C4-2B (cell line): ENCODE measurements around the gene BIK.
A peak's percentile ranks its signal among the peaks of the same experiment; 100 is the strongest.

Source experiments
- H3K27ac ChIP-seq: fragments of 450-650 bp; 2 replicates; pipeline ENCODE4 v1.5.1; 2017
- ZFX ChIP-seq: fragments of 450-650 bp; IDR thresholded peaks from 2 replicates; pipeline ENCODE4 v1.6.1; 2017
- TF ChIP-seq, protein P1 (sequence below): fragments of 450-650 bp; conservative IDR thresholded peaks from 2 replicates; pipeline ENCODE4 v1.5.1; 2017; ENCODE audit warnings: mild to moderate bottlenecking

Gene BIK

GRCh38 chr22:43081968-43082367, 28.6 kb upstream of the BIK start:
- TF ChIP-seq, protein P1, sequence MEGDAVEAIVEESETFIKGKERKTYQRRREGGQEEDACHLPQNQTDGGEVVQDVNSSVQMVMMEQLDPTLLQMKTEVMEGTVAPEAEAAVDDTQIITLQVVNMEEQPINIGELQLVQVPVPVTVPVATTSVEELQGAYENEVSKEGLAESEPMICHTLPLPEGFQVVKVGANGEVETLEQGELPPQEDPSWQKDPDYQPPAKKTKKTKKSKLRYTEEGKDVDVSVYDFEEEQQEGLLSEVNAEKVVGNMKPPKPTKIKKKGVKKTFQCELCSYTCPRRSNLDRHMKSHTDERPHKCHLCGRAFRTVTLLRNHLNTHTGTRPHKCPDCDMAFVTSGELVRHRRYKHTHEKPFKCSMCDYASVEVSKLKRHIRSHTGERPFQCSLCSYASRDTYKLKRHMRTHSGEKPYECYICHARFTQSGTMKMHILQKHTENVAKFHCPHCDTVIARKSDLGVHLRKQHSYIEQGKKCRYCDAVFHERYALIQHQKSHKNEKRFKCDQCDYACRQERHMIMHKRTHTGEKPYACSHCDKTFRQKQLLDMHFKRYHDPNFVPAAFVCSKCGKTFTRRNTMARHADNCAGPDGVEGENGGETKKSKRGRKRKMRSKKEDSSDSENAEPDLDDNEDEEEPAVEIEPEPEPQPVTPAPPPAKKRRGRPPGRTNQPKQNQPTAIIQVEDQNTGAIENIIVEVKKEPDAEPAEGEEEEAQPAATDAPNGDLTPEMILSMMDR = no peak
- no peak overlapping the region for H3K27ac ChIP-seq

- TF ChIP-seq, protein P1 = no peak
- TF ChIP-seq ZFX = no peak
- no peak overlapping the region for H3K27ac ChIP-seq
Observed at GRCh38 chr22:43085658-43086606, 24.6 kb upstream of the BIK start.

DNA sequence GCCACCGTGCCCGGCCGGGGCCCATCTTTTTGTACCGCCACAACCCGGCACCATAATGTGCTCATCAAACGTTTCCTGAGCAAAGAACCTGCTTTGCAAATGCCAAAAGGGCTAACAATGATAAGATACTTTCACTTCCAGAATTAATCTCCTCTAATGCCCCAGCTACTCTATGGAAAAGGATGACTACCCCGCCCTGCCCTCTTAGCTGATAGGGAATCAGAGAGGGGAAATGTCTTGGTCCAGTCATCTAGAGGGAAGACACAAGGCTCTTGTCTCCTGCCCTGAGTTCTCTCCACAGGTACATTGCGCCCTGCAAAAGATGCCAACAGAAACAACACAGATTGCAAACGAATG, 21.9 kb upstream of the BIK start:
- H3K27ac ChIP-seq = peak overlapping the region; percentile 70
- TF ChIP-seq, protein P1 = no peak
- no peak for TF ChIP-seq ZFX

- peak within 1 kb of the TSS; percentile 70 for H3K27ac ChIP-seq
- TF ChIP-seq ZFX = no peak
- TF ChIP-seq, protein P1 = no peak
Observed at GRCh38 chr22:43088984-43089717, 21.4 kb upstream of the BIK start, which contains the start of gene TTLL1. TTLL1 (minus strand) TSS chr22:43089391; CDS start chr22:43075586, 13,805 bp downstream.

DNA sequence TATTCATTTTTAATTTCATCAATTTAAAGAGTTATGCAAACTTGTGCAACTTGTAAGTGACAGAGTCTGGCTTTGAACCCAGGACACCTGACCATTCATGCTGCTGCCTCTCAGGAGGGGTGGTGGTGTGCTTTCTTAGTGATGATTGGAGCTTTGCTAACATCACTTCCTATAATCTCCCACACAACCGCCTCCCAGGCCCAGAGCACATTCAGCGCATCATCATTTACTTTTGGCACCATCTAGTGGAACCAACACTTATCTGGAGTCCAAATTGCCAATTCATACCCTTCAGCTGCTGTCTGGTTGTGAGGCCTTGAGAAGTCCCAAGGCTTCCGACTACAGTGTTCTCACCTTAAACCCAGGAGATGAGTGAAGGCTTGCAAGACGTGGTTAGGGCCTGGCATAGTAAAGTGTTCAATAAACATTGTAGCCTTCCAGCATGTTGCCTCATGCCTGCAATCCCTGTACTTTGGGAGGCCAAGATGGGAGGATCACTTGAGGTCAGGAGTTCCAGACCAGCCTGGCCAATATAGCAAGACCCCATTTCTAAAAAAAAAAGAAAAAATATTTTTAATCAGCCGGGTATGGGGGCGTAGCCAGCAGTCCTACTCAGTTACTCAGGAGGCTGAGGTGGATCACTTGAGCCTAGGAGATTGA, 20.3 kb upstream of the BIK start:
- peak overlapping the region; percentile 70; the same call in 1 of the 2 replicates for H3K27ac ChIP-seq
- TF ChIP-seq, protein P1 = peak; percentile 79
- TF ChIP-seq ZFX = no peak

DNA sequence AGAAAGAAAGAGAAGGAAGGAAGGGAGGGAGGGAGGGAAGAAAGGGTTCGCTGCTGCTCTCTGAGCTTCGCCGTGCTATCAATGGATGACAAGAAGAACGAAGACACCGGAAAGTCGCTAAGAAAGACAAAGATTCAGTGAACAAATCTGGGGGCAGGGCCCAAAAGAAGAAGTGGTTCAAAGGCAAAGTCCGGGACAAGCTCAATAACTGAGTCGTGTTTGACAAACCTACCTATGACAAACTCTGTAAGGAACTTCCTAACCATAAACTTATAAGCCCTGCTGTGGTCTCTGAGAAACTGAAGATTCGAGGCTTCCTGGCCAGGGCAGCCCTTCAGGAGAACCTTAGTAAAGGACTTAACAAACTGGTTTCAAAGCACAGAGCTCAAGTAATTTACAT, 18.5 kb upstream of the BIK start:
- no peak overlapping the region for H3K27ac ChIP-seq
- no peak for TF ChIP-seq ZFX
- TF ChIP-seq, protein P1 = no peak

DNA sequence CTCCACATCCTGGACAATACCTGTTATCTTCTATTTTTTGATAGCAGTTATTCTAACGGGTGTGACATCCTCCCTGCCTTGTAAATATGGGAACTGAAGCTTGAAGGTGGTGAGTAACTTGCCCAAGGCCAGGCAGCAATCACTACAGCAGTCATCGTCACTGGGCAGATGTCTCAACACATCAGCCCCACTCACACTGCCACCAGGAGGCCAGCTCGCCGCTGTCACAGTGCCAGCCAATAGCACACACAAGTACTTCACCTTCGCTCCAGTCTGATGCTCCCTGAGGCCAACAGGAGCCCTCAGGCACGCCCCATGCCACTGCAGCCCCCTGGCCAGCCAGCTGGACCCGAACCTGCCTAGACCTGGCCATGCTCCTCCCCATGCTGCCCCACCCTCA, 16.5 kb upstream of the BIK start:
- TF ChIP-seq, protein P1 = no peak
- TF ChIP-seq ZFX = no peak
- no peak overlapping the region for H3K27ac ChIP-seq
